Transverse colon (tissue), 4 donors: ENCODE data around the gene SLC4A3. TPM values are rescaled to one million over a fixed set of nuclear protein-coding genes. Genes with fewer than 3 reads are reported as not detected.

Source experiments
- DNase-seq: peaks from one replicate; pipeline ENCODE4 v3.0.0-alpha.2; 2019
- H3K27ac ChIP-seq, 4 donors: fragments of 200-600 bp; sonication (generic); 2 replicates each; pipeline ENCODE4 v1.5.1; 2016 to 2018; ENCODE audit warnings: inconsistent platforms in 4 of 4
- H3K27me3 ChIP-seq: fragments of 200-600 bp; sonication (generic); 2 replicates; pipeline ENCODE4 v1.5.1; 2017; ENCODE audit warnings: inconsistent platforms
- H3K36me3 ChIP-seq, 4 donors: fragments of 200-600 bp; sonication (generic); 2 replicates each; pipeline ENCODE4 v1.5.1; 2017 to 2019; ENCODE audit warnings: inconsistent platforms in 4 of 4
- H3K4me1 ChIP-seq, 4 donors: fragments of 200-600 bp; sonication (generic); 2 replicates each; pipeline ENCODE4 v1.5.1; 2017 to 2020; ENCODE audit warnings: inconsistent platforms in 4 of 4
- H3K4me3 ChIP-seq, 4 donors: fragments of 200-600 bp; sonication (generic); 1 replicate in 1 of 4; 2 replicates in 3 of 4; pipeline versions ENCODE4 v1.5.1 to v1.6.1; 2017 to 2019; ENCODE audit warnings: inconsistent platforms in 4 of 4
- H3K9me3 ChIP-seq, 2 donors: fragments of 200-600 bp; sonication (generic); 2 replicates each; pipeline ENCODE4 v1.5.1; 2017 to 2019; ENCODE audit warnings: inconsistent platforms in 2 of 2
- CTCF ChIP-seq, 5 experiments: fragments of 200-600 bp in 3 of 5; fragments of 450-650 bp in 2 of 5; sonication (generic) in 3 of 5; IDR thresholded peaks; 1 replicate in 2 of 5; 2 replicates in 3 of 5; pipeline ENCODE4 v1.5.1; 2016 to 2017; ENCODE audit warnings: antibody characterized with exemption in 5 of 5, inconsistent platforms in 3 of 5, mild to moderate bottlenecking in 2 of 5, moderate library complexity in 1 of 5
- EP300 ChIP-seq: sonication (generic); formaldehyde crosslinking; IDR thresholded peaks from one replicate; pipeline ENCODE4 v1.6.1; 2017; ENCODE audit warnings: antibody characterized with exemption, low read depth
- POLR2A ChIP-seq: fragments of 450-650 bp; IDR thresholded peaks from one replicate; pipeline ENCODE4 v1.6.1; 2016; ENCODE audit warnings: antibody characterized with exemption, mild to moderate bottlenecking, moderate library complexity
- POLR2AphosphoS5 ChIP-seq, 3 donors: sonication (generic); formaldehyde crosslinking; IDR thresholded peaks; one replicate each; pipeline ENCODE4 v1.6.1; 2016; ENCODE audit warnings: antibody characterized with exemption in 3 of 3
- WGBS, 2 donors: methylation state at CpG; one replicate each; pipeline ENCODE4 v1.1.5; 2018; ENCODE audit warnings: low coverage in 1 of 2; 5-methylcytosine and 5-hydroxymethylcytosine counted together
- in situ Hi-C, 4 donors: fragments of 200-750 bp; cut with MboI; loops; one replicate each; pipeline versions ENCODE4 v1.15.0 to v1.15.1; 2017; ENCODE audit warnings: low sequenced_read_pairs in 3 of 4, low pct_ligation_motif_present in 1 of 4, low pct_unique_long_range_greater_than_20kb in 1 of 4
- intact Hi-C: fragments of 100-400 bp; cut with DNase I; formaldehyde crosslinking; loops from one replicate; pipeline ENCODE4 v1.15.1; 2023; ENCODE audit warnings: low total_unique reads
- total RNA-seq, 4 donors: library from RNA; depleted of rRNA; stranded (reverse); fragments of >200 nt; gene quantifications; one replicate each; pipeline ENCODE4 v1.1.0, GENCODE V29; 2016

The SLC4A3 gene
- total RNA-seq, 4 donors from 2014 or later: 0.32 to 25.9 (median 0.68) TPM; not detected in 1

- Histone ChIP-seq H3K4me3 (no peak overlapping the region), H3K27me3 (peaks cover 4% of the 10 kb centered on the region), H3K36me3 (no peaks in the 10 kb centered on the region), H3K9me3 (no peaks in the 10 kb centered on the region), H3K4me1 (no peaks in the 10 kb centered on the region), H3K27ac (no peak overlapping the region)
- no peak for TF ChIP-seq CTCF (IDR thresholded peaks at IDR 0.05)
- no peak for TF ChIP-seq EP300
- no peak for TF ChIP-seq POLR2A
- no peak for TF ChIP-seq POLR2AphosphoS5 (IDR thresholded peaks at IDR 0.05)
- DNase-seq: no peak
- WGBS, 2 donors: 68 to 77% methylated on average over 2 to 5 of the region's 5 CpGs
- in situ Hi-C loops (no loop called here), intact Hi-C loops (no loop called here)
Observed at GRCh38 chr2:219671279-219671678, 43.8 kb downstream of the SLC4A3 start.

- H3K36me3 ChIP-seq: no peaks in the 10 kb centered on the region
- no peak overlapping the region for H3K27ac ChIP-seq
- intact Hi-C loops: no loop called here
- no peak for DNase-seq
- in situ Hi-C loops: no loop called here
- no peaks in the 10 kb centered on the region for H3K9me3 ChIP-seq
- H3K4me1 ChIP-seq: no peaks in the 10 kb centered on the region
- H3K27me3 ChIP-seq: peaks cover 9% of the 10 kb centered on the region
- WGBS, 2 donors: 92% methylated on average over 3 of the region's 3 CpGs; no CpG with 5 or more reads in 1 of the 2 donors
- H3K4me3 ChIP-seq: no peak overlapping the region
- TF ChIP-seq EP300 (no peak), POLR2A (no peak), CTCF (IDR thresholded peaks at IDR 0.05) (no peak), POLR2AphosphoS5 (IDR thresholded peaks at IDR 0.05) (no peak)
Observed at GRCh38 chr2:219672406-219672805, 45.0 kb downstream of the SLC4A3 start.

- Histone ChIP-seq H3K27ac (no peak overlapping the region), H3K27me3 (peaks cover 9% of the 10 kb centered on the region), H3K4me3 (no peak overlapping the region), H3K36me3 (no peaks in the 10 kb centered on the region), H3K4me1 (no peaks in the 10 kb centered on the region), H3K9me3 (no peaks in the 10 kb centered on the region)
- 74 to 79% methylated on average over 4 of the region's 4 CpGs for WGBS, 2 donors
- in situ Hi-C loops (no loop called here), intact Hi-C loops (no loop called here)
- DNase-seq: no peak
- no peak for TF ChIP-seq CTCF (IDR thresholded peaks at IDR 0.05)
- no peak for TF ChIP-seq POLR2A
- TF ChIP-seq EP300: no peak
- no peak for TF ChIP-seq POLR2AphosphoS5 (IDR thresholded peaks at IDR 0.05)
Observed at GRCh38 chr2:219675221-219675620, 47.8 kb downstream of the SLC4A3 start.

GRCh38 chr2:219676586-219676985 is 49.2 kb downstream of the SLC4A3 start:
- 90 to 100% methylated on average over 1 of the region's 1 CpG for WGBS, 2 donors
- Histone ChIP-seq H3K27ac (no peak overlapping the region), H3K27me3 (peaks cover 9% of the 10 kb centered on the region), H3K36me3 (no peaks in the 10 kb centered on the region), H3K9me3 (no peaks in the 10 kb centered on the region), H3K4me1 (no peaks in the 10 kb centered on the region), H3K4me3 (no peak overlapping the region)
- in situ Hi-C loops (no loop called here), intact Hi-C loops (no loop called here)
- no peak for DNase-seq
- TF ChIP-seq CTCF (IDR thresholded peaks at IDR 0.05) (no peak), EP300 (no peak), POLR2AphosphoS5 (IDR thresholded peaks at IDR 0.05) (no peak), POLR2A (no peak)
